Immature natural killer cell (primary cell): ENCODE results near the gene ARL16. TPM values are rescaled to one million over a fixed set of nuclear protein-coding genes. Genes with fewer than 3 reads are reported as not detected.

Experiments used
- DNase-seq, 3 donors: peaks; one replicate each; pipeline ENCODE4 v3.0.0; 2022; ENCODE audit warnings: mixed read lengths in 1 of 3
- H3K27ac Mint-ChIP-seq, 6 donors: one replicate each; pipeline ENCODE4 v1.8.0; 2020; ENCODE audit warnings: mixed read lengths in 6 of 6, mild to moderate bottlenecking in 5 of 6, inconsistent platforms in 4 of 6, moderate library complexity in 3 of 6
- H3K27me3 Mint-ChIP-seq, 3 donors: one replicate each; pipeline ENCODE4 v1.8.0; 2020 to 2021; ENCODE audit warnings: low read depth in 3 of 3, mild to moderate bottlenecking in 3 of 3, mixed read lengths in 3 of 3, moderate library complexity in 3 of 3, inconsistent platforms in 1 of 3
- H3K36me3 Mint-ChIP-seq, 3 donors: one replicate each; pipeline ENCODE4 v1.8.0; 2020; ENCODE audit warnings: mixed read lengths in 3 of 3, inconsistent platforms in 2 of 3, mild to moderate bottlenecking in 2 of 3
- H3K4me1 Mint-ChIP-seq, 2 donors: one replicate each; pipeline ENCODE4 v1.8.0; 2020; ENCODE audit warnings: inconsistent platforms in 2 of 2, mild to moderate bottlenecking in 2 of 2, mixed read lengths in 2 of 2, moderate library complexity in 1 of 2
- H3K4me3 Mint-ChIP-seq, 5 donors: one replicate each; pipeline ENCODE4 v1.8.0; 2020; ENCODE audit warnings: mild to moderate bottlenecking in 5 of 5, mixed read lengths in 5 of 5, inconsistent platforms in 3 of 5, moderate library complexity in 3 of 5
- H3K9me3 Mint-ChIP-seq, 6 donors: one replicate each; pipeline ENCODE4 v1.8.0; 2020; ENCODE audit warnings: mild to moderate bottlenecking in 6 of 6, mixed read lengths in 6 of 6, inconsistent platforms in 4 of 6, moderate library complexity in 3 of 6
- polyA plus RNA-seq, 3 donors: library from polyadenylated mRNA; unstranded; fragments of 300-500 nt; fragmentation: Illumina TruSeq; gene quantifications; one replicate each; pipeline ENCODE4 v1.2.3, GENCODE V29; 2021

Gene ARL16
- polyA plus RNA-seq, 3 donors from 2014 or later = 31.1 to 75.2 (median 61.8) TPM

- H3K27me3 Mint-ChIP-seq = peaks cover 3 to 11% (median 11%) of the 10 kb centered on the region in 3 donors
- H3K4me3 Mint-ChIP-seq = no peak overlapping the region
- H3K36me3 Mint-ChIP-seq = peaks cover 0 to 4% (median 0%) of the 10 kb centered on the region in 3 donors
- H3K4me1 Mint-ChIP-seq = peaks cover 0 to 5% of the 10 kb centered on the region in 2 donors
- DNase-seq = no peak
- no peak overlapping the region for H3K27ac Mint-ChIP-seq
- H3K9me3 Mint-ChIP-seq = no peaks in the 10 kb centered on the region
Observed at GRCh38 chr17:81646869-81647600, 36.6 kb downstream of the ARL16 start.

- no peaks in the 10 kb centered on the region for H3K9me3 Mint-ChIP-seq
- H3K27ac Mint-ChIP-seq = no peak overlapping the region
- peaks cover 3 to 13% (median 11%) of the 10 kb centered on the region in 3 donors for H3K27me3 Mint-ChIP-seq
- no peak for DNase-seq
- no peaks in the 10 kb centered on the region for H3K4me1 Mint-ChIP-seq
- H3K4me3 Mint-ChIP-seq = no peak overlapping the region
- no peaks in the 10 kb centered on the region for H3K36me3 Mint-ChIP-seq
Observed at GRCh38 chr17:81644976-81645952, 38.3 kb downstream of the ARL16 start.

- H3K4me3 Mint-ChIP-seq = no peak overlapping the region
- H3K27me3 Mint-ChIP-seq = peaks cover 3 to 13% (median 9%) of the 10 kb centered on the region in 3 donors
- no peak for DNase-seq
- no peak overlapping the region for H3K27ac Mint-ChIP-seq
- H3K4me1 Mint-ChIP-seq = no peaks in the 10 kb centered on the region
- H3K9me3 Mint-ChIP-seq = no peaks in the 10 kb centered on the region
- H3K36me3 Mint-ChIP-seq = no peaks in the 10 kb centered on the region
Observed at GRCh38 chr17:81644496-81644895, 39.1 kb downstream of the ARL16 start.

- DNase-seq = no peak
- H3K27me3 Mint-ChIP-seq = peaks cover 5 to 7% (median 6%) of the 10 kb centered on the region in 3 donors
- H3K27ac Mint-ChIP-seq = no peak overlapping the region
- no peaks in the 10 kb centered on the region for H3K9me3 Mint-ChIP-seq
- H3K4me3 Mint-ChIP-seq = no peak overlapping the region
- H3K36me3 Mint-ChIP-seq = no peaks in the 10 kb centered on the region
- no peaks in the 10 kb centered on the region for H3K4me1 Mint-ChIP-seq
Observed at GRCh38 chr17:81641825-81642489, 41.6 kb downstream of the ARL16 start.

- Mint-ChIP-seq H3K9me3 (no peaks in the 10 kb centered on the region), H3K27me3 (peaks cover 3 to 5% (median 4%) of the 10 kb centered on the region in 3 donors), H3K4me1 (peaks cover 12 to 13% of the 10 kb centered on the region in 2 donors), H3K27ac (no peak overlapping the region), H3K36me3 (no peaks in the 10 kb centered on the region), H3K4me3 (peak overlapping the region in 1 of 5 donors; percentile 44)
- DNase-seq = no peak
Observed at GRCh38 chr17:81640011-81640410, 43.6 kb downstream of the ARL16 start.

- Mint-ChIP-seq H3K27ac (no peak overlapping the region), H3K9me3 (no peaks in the 10 kb centered on the region), H3K27me3 (peaks cover 3 to 4% (median 4%) of the 10 kb centered on the region in 3 donors), H3K4me3 (peak overlapping the region in 3 of 5 donors; percentile 58 to 74 (median 71)), H3K36me3 (no peaks in the 10 kb centered on the region), H3K4me1 (peaks cover 12 to 17% of the 10 kb centered on the region in 2 donors)
- DNase-seq = no peak
Observed at GRCh38 chr17:81638683-81639082, 44.9 kb downstream of the ARL16 start.

GRCh38 chr17:81636505-81637288 is 46.9 kb downstream of the ARL16 start, which contains the start of the genes NPLOC4 and TSPAN10:
Gene NPLOC4, minus strand, starts transcription at chr17:81637112. Its CDS starts 182 bp downstream, at chr17:81636930.
Gene TSPAN10, plus strand, starts transcription at chr17:81637196. Its CDS starts 5,217 bp downstream, at chr17:81642413.
- Mint-ChIP-seq H3K27me3 (peaks cover 3 to 4% (median 4%) of the 10 kb centered on the region in 3 donors), H3K4me1 (peaks cover 21 to 24% of the 10 kb centered on the region in 2 donors), H3K36me3 (no peaks in the 10 kb centered on the region), H3K9me3 (no peaks in the 10 kb centered on the region), H3K4me3 (peak within 1 kb of the TSS; percentile 90 to 96 (median 92)), H3K27ac (peak within 1 kb of the TSS; percentile 78 to 96 (median 92))
- peak; percentile 78 to 83 (median 82) for DNase-seq

- Mint-ChIP-seq H3K27ac (peak overlapping the region; percentile 78 to 96 (median 92)), H3K27me3 (peaks cover 2 to 4% (median 3%) of the 10 kb centered on the region in 3 donors), H3K36me3 (no peaks in the 10 kb centered on the region), H3K4me1 (peaks cover 24% of the 10 kb centered on the region in 2 donors), H3K9me3 (no peaks in the 10 kb centered on the region), H3K4me3 (peak overlapping the region; percentile 90 to 96 (median 92))
- DNase-seq = no peak
Observed at GRCh38 chr17:81635973-81636504, 47.6 kb downstream of the ARL16 start.

GRCh38 chr17:81635431-81635830 is 48.2 kb downstream of the ARL16 start:
- H3K9me3 Mint-ChIP-seq = no peaks in the 10 kb centered on the region
- peak overlapping the region; percentile 90 to 96 (median 92) for H3K4me3 Mint-ChIP-seq
- no peaks in the 10 kb centered on the region for H3K36me3 Mint-ChIP-seq
- peak overlapping the region in 4 of 6 donors; percentile 62 to 96 (median 88) for H3K27ac Mint-ChIP-seq
- peaks cover 24% of the 10 kb centered on the region in 2 donors for H3K4me1 Mint-ChIP-seq
- no peak for DNase-seq
- H3K27me3 Mint-ChIP-seq = peaks cover 2 to 4% (median 3%) of the 10 kb centered on the region in 3 donors

- no peak overlapping the region for H3K4me3 Mint-ChIP-seq
- no peak overlapping the region for H3K27ac Mint-ChIP-seq
- no peaks in the 10 kb centered on the region for H3K9me3 Mint-ChIP-seq
- H3K27me3 Mint-ChIP-seq = no peaks in the 10 kb centered on the region
- H3K36me3 Mint-ChIP-seq = peaks cover 7% of the 10 kb centered on the region in 3 donors
- no peak for DNase-seq
- peaks cover 24% of the 10 kb centered on the region in 2 donors for H3K4me1 Mint-ChIP-seq
Observed at GRCh38 chr17:81631482-81631881, 52.1 kb downstream of the ARL16 start.
